ENCODE measurements around the gene PRRG3.

- TF ChIP-seq CTCF (conservative IDR thresholded peaks at IDR 0.05) (no peak), ZFX (IDR thresholded peaks at IDR 0.05) (no peak)
Measured at GRCh38 chrX:151736685-151737084, 41.4 kb downstream of the PRRG3 start.

Measured in C4-2B (cell line).